HuH-7 (cell line): Measurements from ENCODE around the gene ASNSD1.

ENCODE experiments used
- DNase-seq: peaks from one replicate; pipeline ENCODE4 v3.0.0; 2011; ENCODE audit warnings: low spot score

Gene ASNSD1

GRCh38 chr2:189661148-189661956 is at the start of gene ASNSD1:
ASNSD1 (plus strand) TSS chr2:189661459; CDS start chr2:189666133, 4,674 bp downstream.
- DNase-seq, result peak; percentile 97

- DNase-seq, result peak; percentile 19
These were observed 48.1 kb upstream of the ASNSD1 start for GRCh38 chr2:189613077-189613636.

- no peak for DNase-seq
These were observed 47.4 kb upstream of the ASNSD1 start for GRCh38 chr2:189613650-189614420.

GRCh38 chr2:189614585-189614984 is 46.7 kb upstream of the ASNSD1 start:
- DNase-seq, result no peak

GRCh38 chr2:189618197-189618596 is 43.1 kb upstream of the ASNSD1 start:
- no peak for DNase-seq

- DNase-seq, result no peak
These were observed 39.5 kb upstream of the ASNSD1 start for GRCh38 chr2:189621781-189622180.

GRCh38 chr2:189623049-189623448 is 38.2 kb upstream of the ASNSD1 start:
- no peak for DNase-seq

- no peak for DNase-seq
These were observed 36.5 kb upstream of the ASNSD1 start for GRCh38 chr2:189624648-189625355.

- DNase-seq, result no peak
These were observed 35.6 kb upstream of the ASNSD1 start for GRCh38 chr2:189625636-189626035.

- no peak for DNase-seq
These were observed 33.5 kb upstream of the ASNSD1 start for GRCh38 chr2:189627789-189628188.

- no peak for DNase-seq
These were observed 32.3 kb upstream of the ASNSD1 start for GRCh38 chr2:189628817-189629530.

- no peak for DNase-seq
These were observed 31.5 kb upstream of the ASNSD1 start for GRCh38 chr2:189629531-189630453.

GRCh38 chr2:189631849-189632248 is 29.4 kb upstream of the ASNSD1 start:
- no peak for DNase-seq

GRCh38 chr2:189633392-189633811 is 27.9 kb upstream of the ASNSD1 start:
- DNase-seq, result no peak

GRCh38 chr2:189635353-189635752 is 25.9 kb upstream of the ASNSD1 start:
- no peak for DNase-seq

GRCh38 chr2:189638301-189639006 is 22.8 kb upstream of the ASNSD1 start:
- DNase-seq, result no peak

GRCh38 chr2:189639007-189639609 is 22.2 kb upstream of the ASNSD1 start:
- no peak for DNase-seq

- no peak for DNase-seq
These were observed 20.3 kb upstream of the ASNSD1 start for GRCh38 chr2:189641002-189641401.

GRCh38 chr2:189641590-189641989 is 19.7 kb upstream of the ASNSD1 start:
- no peak for DNase-seq
